Measurements from ENCODE around the gene PRDM16.

PRDM16 gene

DNA sequence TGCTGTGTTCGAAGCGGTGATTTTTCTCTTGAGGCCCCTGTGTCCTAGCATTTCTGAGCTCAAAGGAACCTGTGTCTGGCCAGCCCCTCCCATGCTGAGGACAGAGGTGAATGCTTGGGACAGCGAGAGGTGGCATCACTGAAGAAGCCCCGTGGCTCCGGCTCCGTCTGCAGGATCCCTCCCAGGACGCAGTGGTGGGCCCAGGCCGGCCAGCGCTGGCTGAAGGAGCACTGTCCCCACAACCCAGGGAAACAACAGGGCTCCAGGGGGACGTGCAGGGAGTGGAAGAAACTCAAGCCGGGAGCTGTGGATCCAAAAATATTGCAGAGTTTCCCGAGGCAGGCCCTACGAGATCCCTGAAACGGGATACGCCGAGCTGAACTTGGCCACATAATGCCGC is 221.4 kb downstream of the PRDM16 start:
- no peak overlapping the region for H2BK15ac ChIP-seq (ENCODE audit: low read length)
- no peak for DNase-seq (ENCODE audit: low spot score)
- no peak overlapping the region for H3K23ac ChIP-seq (ENCODE audit: low read depth, low read length, poor library complexity)
- H3K27me3 ChIP-seq (ENCODE audit: control insufficient read depth in 3 of 3, insufficient read depth in 3 of 3, low read depth in 1 of 3, low read length in 3 of 3): peaks cover 0 to 47% (median under 1%) of the 10 kb centered on the region in 3 experiments
- no peak overlapping the region for H3K9ac ChIP-seq (ENCODE audit: low read depth, low read length, poor library complexity)
- no peak overlapping the region for H2BK12ac ChIP-seq (ENCODE audit: low read length)
- H3K4me2 ChIP-seq (ENCODE audit: insufficient read depth, low read length, poor library complexity, severe bottlenecking): no peak overlapping the region
- no peak overlapping the region for H3K4ac ChIP-seq (ENCODE audit: low read length)
- H3K18ac ChIP-seq (ENCODE audit: low read length): peak overlapping the region; percentile 81
- no peak overlapping the region for H4K91ac ChIP-seq (ENCODE audit: low read depth, low read length, poor library complexity)
- no peak overlapping the region for H3K14ac ChIP-seq (ENCODE audit: low read length)
- H2AFZ ChIP-seq (ENCODE audit: low read length): no peak overlapping the region
- H3K79me1 ChIP-seq (ENCODE audit: low read depth, low read length): peaks cover 1% of the 10 kb centered on the region
- H4K8ac ChIP-seq (ENCODE audit: low read depth, low read length): no peak overlapping the region
- H3K4me3 ChIP-seq (ENCODE audit: low read length in 2 of 2): no peak overlapping the region
- H3K4me1 ChIP-seq (ENCODE audit: control insufficient read depth in 2 of 2, insufficient read depth in 1 of 2, low read depth in 1 of 2, low read length in 2 of 2): no peaks in the 10 kb centered on the region
- no peaks in the 10 kb centered on the region for H3K36me3 ChIP-seq (replicated peaks in 1 of 2; ENCODE audit: control insufficient read depth in 2 of 2, insufficient read depth in 2 of 2, low read length in 2 of 2)
- no peaks in the 10 kb centered on the region for H3K9me3 ChIP-seq (replicated peaks in 1 of 2; ENCODE audit: control insufficient read depth in 2 of 2, insufficient read depth in 1 of 2, low read depth in 1 of 2, low read length in 2 of 2)
- no peak overlapping the region for H2BK5ac ChIP-seq (ENCODE audit: low read length)
- H2BK120ac ChIP-seq (ENCODE audit: low read depth, low read length): no peak overlapping the region
- no CpG with 5 or more reads among the region's 17 CpGs for WGBS, 2 donors (ENCODE audit: extremely low coverage in 2 of 2, insufficient read length in 2 of 2, insufficient replicate concordance in 1 of 2)
- H3K27ac ChIP-seq (replicated peaks; ENCODE audit: low read length): no peak overlapping the region
- H2AK5ac ChIP-seq (ENCODE audit: low read depth, low read length): no peak overlapping the region

DNA sequence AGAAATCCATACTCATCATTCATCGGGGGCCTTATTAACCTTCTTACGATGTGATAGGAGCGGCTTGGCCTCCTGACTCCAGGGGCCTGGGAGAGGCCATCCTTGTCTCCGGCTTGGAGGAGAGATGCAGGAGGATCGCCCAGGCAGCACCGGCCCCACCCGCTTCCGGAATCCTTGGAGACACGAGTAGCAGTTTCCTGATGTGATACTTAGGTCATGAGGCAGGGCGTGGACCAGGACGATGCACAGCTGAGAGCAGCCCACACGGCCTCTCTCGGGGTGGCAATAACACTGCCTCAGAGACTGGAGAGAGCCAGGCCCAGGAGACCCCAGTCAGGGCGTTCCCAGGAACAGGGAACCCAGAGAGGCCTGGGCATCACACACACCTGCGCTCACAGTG is 221.9 kb downstream of the PRDM16 start:
- no peak for DNase-seq (ENCODE audit: low spot score)
- Histone ChIP-seq H3K9ac (ENCODE audit: low read depth, low read length, poor library complexity) (no peak overlapping the region), H3K9me3 (replicated peaks in 1 of 2; ENCODE audit: control insufficient read depth in 2 of 2, insufficient read depth in 1 of 2, low read depth in 1 of 2, low read length in 2 of 2) (no peaks in the 10 kb centered on the region), H3K14ac (ENCODE audit: low read length) (no peak overlapping the region), H3K27me3 (ENCODE audit: control insufficient read depth in 3 of 3, insufficient read depth in 3 of 3, low read depth in 1 of 3, low read length in 3 of 3) (peaks cover 0 to 44% (median 0%) of the 10 kb centered on the region in 3 experiments), H3K4me1 (ENCODE audit: control insufficient read depth in 2 of 2, insufficient read depth in 1 of 2, low read depth in 1 of 2, low read length in 2 of 2) (no peaks in the 10 kb centered on the region), H3K36me3 (replicated peaks in 1 of 2; ENCODE audit: control insufficient read depth in 2 of 2, insufficient read depth in 2 of 2, low read length in 2 of 2) (no peaks in the 10 kb centered on the region), H3K4me3 (ENCODE audit: low read length in 2 of 2) (no peak overlapping the region), H3K4me2 (ENCODE audit: insufficient read depth, low read length, poor library complexity, severe bottlenecking) (no peak overlapping the region), H3K79me1 (ENCODE audit: low read depth, low read length) (peaks cover 2% of the 10 kb centered on the region), H3K4ac (ENCODE audit: low read length) (no peak overlapping the region), H2BK5ac (ENCODE audit: low read length) (no peak overlapping the region), H2BK120ac (ENCODE audit: low read depth, low read length) (no peak overlapping the region), H3K23ac (ENCODE audit: low read depth, low read length, poor library complexity) (no peak overlapping the region), H2AFZ (ENCODE audit: low read length) (no peak overlapping the region), H4K8ac (ENCODE audit: low read depth, low read length) (no peak overlapping the region), H3K27ac (replicated peaks; ENCODE audit: low read length) (no peak overlapping the region), H4K91ac (ENCODE audit: low read depth, low read length, poor library complexity) (no peak overlapping the region), H2BK15ac (ENCODE audit: low read length) (no peak overlapping the region), H2AK5ac (ENCODE audit: low read depth, low read length) (no peak overlapping the region), H2BK12ac (ENCODE audit: low read length) (no peak overlapping the region), H3K18ac (ENCODE audit: low read length) (no peak overlapping the region)
- WGBS, 2 donors (ENCODE audit: extremely low coverage in 2 of 2, insufficient read length in 2 of 2, insufficient replicate concordance in 1 of 2): no CpG with 5 or more reads among the region's 15 CpGs

GRCh38 chr1:3292051-3292722 is 223.2 kb downstream of the PRDM16 start:
- H3K18ac ChIP-seq (ENCODE audit: low read length): peak overlapping the region; percentile 36
- H3K9ac ChIP-seq (ENCODE audit: low read depth, low read length, poor library complexity): no peak overlapping the region
- no peaks in the 10 kb centered on the region for H3K4me1 ChIP-seq (ENCODE audit: control insufficient read depth in 2 of 2, insufficient read depth in 1 of 2, low read depth in 1 of 2, low read length in 2 of 2)
- H3K14ac ChIP-seq (ENCODE audit: low read length): no peak overlapping the region
- peak overlapping the region; percentile 50 for H3K23ac ChIP-seq (ENCODE audit: low read depth, low read length, poor library complexity)
- H3K79me1 ChIP-seq (ENCODE audit: low read depth, low read length): peaks cover 2% of the 10 kb centered on the region
- DNase-seq (ENCODE audit: low spot score): no peak
- H3K4me2 ChIP-seq (ENCODE audit: insufficient read depth, low read length, poor library complexity, severe bottlenecking): no peak overlapping the region
- no peak overlapping the region for H4K91ac ChIP-seq (ENCODE audit: low read depth, low read length, poor library complexity)
- H3K9me3 ChIP-seq (replicated peaks in 1 of 2; ENCODE audit: control insufficient read depth in 2 of 2, insufficient read depth in 1 of 2, low read depth in 1 of 2, low read length in 2 of 2): no peaks in the 10 kb centered on the region
- H2BK12ac ChIP-seq (ENCODE audit: low read length): no peak overlapping the region
- H2BK5ac ChIP-seq (ENCODE audit: low read length): no peak overlapping the region
- peaks cover 0 to 46% (median 0%) of the 10 kb centered on the region in 3 experiments for H3K27me3 ChIP-seq (ENCODE audit: control insufficient read depth in 3 of 3, insufficient read depth in 3 of 3, low read depth in 1 of 3, low read length in 3 of 3)
- no peak overlapping the region for H3K4ac ChIP-seq (ENCODE audit: low read length)
- H3K27ac ChIP-seq (replicated peaks; ENCODE audit: low read length): no peak overlapping the region
- no peak overlapping the region for H3K4me3 ChIP-seq (ENCODE audit: low read length in 2 of 2)
- WGBS, 2 donors (ENCODE audit: extremely low coverage in 2 of 2, insufficient read length in 2 of 2, insufficient replicate concordance in 1 of 2): no CpG with 5 or more reads among the region's 33 CpGs
- no peak overlapping the region for H2AFZ ChIP-seq (ENCODE audit: low read length)
- H2BK120ac ChIP-seq (ENCODE audit: low read depth, low read length): no peak overlapping the region
- H2AK5ac ChIP-seq (ENCODE audit: low read depth, low read length): peak overlapping the region; percentile 56
- no peak overlapping the region for H4K8ac ChIP-seq (ENCODE audit: low read depth, low read length)
- H3K36me3 ChIP-seq (replicated peaks in 1 of 2; ENCODE audit: control insufficient read depth in 2 of 2, insufficient read depth in 2 of 2, low read length in 2 of 2): no peaks in the 10 kb centered on the region
- no peak overlapping the region for H2BK15ac ChIP-seq (ENCODE audit: low read length)

DNA sequence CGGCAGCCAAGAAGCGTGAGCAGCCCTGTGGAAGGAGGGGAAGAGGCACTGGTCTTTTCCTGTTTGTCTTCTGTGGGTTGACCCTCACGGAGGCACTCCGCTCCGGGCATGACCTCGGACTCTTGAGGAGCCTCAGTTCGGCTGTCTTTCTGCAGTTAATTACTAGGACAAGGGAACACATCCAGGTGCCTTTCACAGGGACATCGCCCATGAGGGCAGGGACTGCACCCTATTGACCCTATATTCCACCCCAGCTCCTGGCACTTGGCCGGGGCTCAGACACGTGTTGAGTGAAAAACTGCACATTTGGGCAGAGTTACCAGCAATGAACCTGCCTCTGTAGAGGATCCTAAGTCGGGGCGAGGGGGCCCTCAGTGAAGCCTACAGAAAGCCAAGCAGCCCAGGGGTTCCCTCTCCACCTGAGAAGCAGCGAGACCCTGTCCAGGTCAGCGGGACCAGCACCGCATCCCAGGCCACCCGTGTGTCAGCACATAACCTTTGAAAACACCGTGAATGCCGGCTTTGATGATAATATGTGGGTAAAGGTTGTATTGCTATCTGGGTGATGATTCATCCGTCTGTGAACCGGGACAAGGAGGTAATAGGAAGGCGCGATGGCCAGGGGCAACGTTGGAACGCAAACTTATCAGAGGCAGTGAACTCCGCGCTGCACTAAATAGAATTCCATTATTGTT is 224.0 kb downstream of the PRDM16 start:
- Histone ChIP-seq H3K79me1 (ENCODE audit: low read depth, low read length) (peaks cover 2% of the 10 kb centered on the region), H2BK15ac (ENCODE audit: low read length) (no peak overlapping the region), H2BK120ac (ENCODE audit: low read depth, low read length) (no peak overlapping the region), H2BK12ac (ENCODE audit: low read length) (no peak overlapping the region), H3K4ac (ENCODE audit: low read length) (no peak overlapping the region), H4K91ac (ENCODE audit: low read depth, low read length, poor library complexity) (no peak overlapping the region), H3K9me3 (replicated peaks in 1 of 2; ENCODE audit: control insufficient read depth in 2 of 2, insufficient read depth in 1 of 2, low read depth in 1 of 2, low read length in 2 of 2) (no peaks in the 10 kb centered on the region), H3K18ac (ENCODE audit: low read length) (no peak overlapping the region), H3K27me3 (ENCODE audit: control insufficient read depth in 3 of 3, insufficient read depth in 3 of 3, low read depth in 1 of 3, low read length in 3 of 3) (peaks cover 0 to 48% (median 0%) of the 10 kb centered on the region in 3 experiments), H3K36me3 (replicated peaks in 1 of 2; ENCODE audit: control insufficient read depth in 2 of 2, insufficient read depth in 2 of 2, low read length in 2 of 2) (no peaks in the 10 kb centered on the region), H3K4me3 (ENCODE audit: low read length in 2 of 2) (peak overlapping the region in 1 of 2 donors; percentile 21), H3K4me2 (ENCODE audit: insufficient read depth, low read length, poor library complexity, severe bottlenecking) (no peak overlapping the region), H3K4me1 (ENCODE audit: control insufficient read depth in 2 of 2, insufficient read depth in 1 of 2, low read depth in 1 of 2, low read length in 2 of 2) (no peaks in the 10 kb centered on the region), H2BK5ac (ENCODE audit: low read length) (no peak overlapping the region), H3K27ac (replicated peaks; ENCODE audit: low read length) (no peak overlapping the region), H3K14ac (ENCODE audit: low read length) (no peak overlapping the region), H4K8ac (ENCODE audit: low read depth, low read length) (no peak overlapping the region), H3K9ac (ENCODE audit: low read depth, low read length, poor library complexity) (no peak overlapping the region), H3K23ac (ENCODE audit: low read depth, low read length, poor library complexity) (peak overlapping the region; percentile 16), H2AK5ac (ENCODE audit: low read depth, low read length) (no peak overlapping the region), H2AFZ (ENCODE audit: low read length) (no peak overlapping the region)
- no peak for DNase-seq (ENCODE audit: low spot score)
- WGBS, 2 donors (ENCODE audit: extremely low coverage in 2 of 2, insufficient read length in 2 of 2, insufficient replicate concordance in 1 of 2): no CpG with 5 or more reads among the region's 26 CpGs

Measured in neuronal stem cell (in vitro differentiated cells).